NCI-H1092 treated with DMSO at 0.1 percent for 48 hours (cell line): ENCODE measurements around the gene RNF111.
"Not testable (repeated sequence)": the region's sequence is repeated elsewhere in the genome, so short reads cannot be mapped to it uniquely, and the experiment has no call there.

ENCODE experiments used
- DNase-seq: peaks from one replicate; lab custom pipeline; 2025; lab: John Stamatoyannopoulos, UW

The RNF111 gene

DNA sequence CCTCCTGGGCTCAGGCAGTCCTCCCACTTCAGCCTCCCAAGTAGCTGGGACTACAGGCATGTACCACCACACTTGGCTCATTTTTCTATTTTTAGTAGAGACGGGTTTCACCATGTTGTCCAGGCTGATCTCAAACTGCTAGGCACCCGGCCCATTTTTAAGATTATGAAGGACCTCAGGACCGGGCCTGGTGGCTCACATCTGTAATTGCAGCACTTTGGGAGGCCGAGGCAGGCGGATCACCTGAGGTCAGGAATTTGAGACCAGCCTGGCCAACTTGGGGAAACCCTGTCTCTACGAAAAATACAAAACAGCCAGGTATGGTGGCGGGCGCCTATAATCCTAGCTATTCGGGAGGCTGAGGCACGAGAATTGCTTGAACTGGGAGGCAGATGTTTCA, 12.8 kb downstream of the RNF111 start:
- not testable (repeated sequence) for DNase-seq

DNA sequence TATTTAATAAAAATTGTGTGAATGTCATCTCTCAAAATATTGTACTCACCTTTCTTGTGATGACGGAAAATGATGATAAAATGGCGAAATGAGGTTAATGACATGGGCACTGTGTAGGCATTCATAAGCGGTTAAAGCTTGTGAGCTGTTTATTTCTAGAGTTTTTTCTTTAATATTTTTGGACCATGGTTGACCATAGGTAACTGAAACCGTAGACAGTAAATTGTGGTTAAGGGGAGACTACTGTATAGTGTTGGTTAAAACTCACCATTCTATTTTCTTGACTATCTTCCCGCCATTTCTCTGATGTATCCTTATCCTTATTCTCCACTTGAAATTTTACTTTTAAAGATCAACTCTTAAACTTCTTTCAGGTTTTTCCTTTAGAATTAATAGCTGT, 14.5 kb downstream of the RNF111 start:
- no peak for DNase-seq

DNA sequence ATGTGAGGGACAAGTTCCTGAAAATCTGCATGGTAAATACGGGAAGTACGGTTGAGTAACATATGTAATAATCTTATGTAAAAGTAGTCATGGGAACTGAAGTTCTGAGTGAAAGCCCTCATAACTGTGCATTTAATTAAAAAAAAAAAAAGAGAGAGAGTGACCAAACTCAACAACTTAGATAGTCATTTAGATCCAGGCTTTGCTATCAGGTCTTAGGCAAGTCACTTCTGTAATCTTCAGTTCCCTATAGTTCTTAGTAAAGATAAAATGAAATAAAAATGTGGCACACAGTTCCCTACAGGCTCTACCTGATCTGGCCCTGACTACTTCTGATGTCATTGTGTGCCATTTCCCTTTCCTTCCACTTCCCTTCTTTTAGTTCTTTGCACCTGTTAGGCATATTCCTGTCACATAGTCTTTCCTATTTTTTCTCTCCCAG, 15.0 kb downstream of the RNF111 start:
- DNase-seq = no peak

DNA sequence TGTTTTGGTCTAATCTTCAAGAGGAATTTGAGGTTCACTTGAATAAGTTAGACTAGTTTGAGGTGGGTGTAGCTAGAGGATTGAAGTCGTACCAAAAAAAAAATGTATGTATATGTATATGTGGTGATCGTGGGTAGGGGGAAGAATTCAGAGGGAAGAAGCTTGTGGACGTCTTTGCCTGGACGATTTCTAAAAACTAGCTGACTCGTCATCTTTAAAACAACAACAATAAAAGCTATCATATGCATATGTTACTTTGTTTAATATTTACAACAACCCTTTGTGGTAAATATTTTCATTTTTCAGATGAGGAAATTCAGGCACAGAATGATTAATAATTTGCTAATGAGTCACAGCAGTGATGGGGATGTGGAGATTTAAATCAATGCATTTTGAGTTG, 18.1 kb downstream of the RNF111 start:
- DNase-seq = no peak

DNA sequence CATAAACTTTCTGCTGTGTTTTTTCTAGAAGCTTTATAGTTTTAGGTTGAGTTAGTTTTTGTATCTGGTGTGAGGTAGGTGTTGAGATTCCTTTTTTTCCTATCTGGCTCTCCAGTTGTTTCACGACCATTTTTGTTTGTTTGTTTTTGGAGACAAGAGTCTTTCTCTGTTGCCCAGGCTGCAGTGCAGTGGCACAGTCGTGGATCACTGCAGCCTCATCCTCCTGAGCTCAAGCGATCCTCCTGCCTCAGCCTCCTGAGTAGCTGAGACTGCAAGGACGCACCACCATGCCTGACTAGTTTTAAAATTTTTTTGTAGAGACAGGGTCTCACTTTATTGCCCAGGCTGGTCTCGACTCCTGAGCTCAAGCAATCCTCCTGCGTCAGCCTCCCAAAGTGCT, 20.6 kb downstream of the RNF111 start:
- no peak for DNase-seq

DNA sequence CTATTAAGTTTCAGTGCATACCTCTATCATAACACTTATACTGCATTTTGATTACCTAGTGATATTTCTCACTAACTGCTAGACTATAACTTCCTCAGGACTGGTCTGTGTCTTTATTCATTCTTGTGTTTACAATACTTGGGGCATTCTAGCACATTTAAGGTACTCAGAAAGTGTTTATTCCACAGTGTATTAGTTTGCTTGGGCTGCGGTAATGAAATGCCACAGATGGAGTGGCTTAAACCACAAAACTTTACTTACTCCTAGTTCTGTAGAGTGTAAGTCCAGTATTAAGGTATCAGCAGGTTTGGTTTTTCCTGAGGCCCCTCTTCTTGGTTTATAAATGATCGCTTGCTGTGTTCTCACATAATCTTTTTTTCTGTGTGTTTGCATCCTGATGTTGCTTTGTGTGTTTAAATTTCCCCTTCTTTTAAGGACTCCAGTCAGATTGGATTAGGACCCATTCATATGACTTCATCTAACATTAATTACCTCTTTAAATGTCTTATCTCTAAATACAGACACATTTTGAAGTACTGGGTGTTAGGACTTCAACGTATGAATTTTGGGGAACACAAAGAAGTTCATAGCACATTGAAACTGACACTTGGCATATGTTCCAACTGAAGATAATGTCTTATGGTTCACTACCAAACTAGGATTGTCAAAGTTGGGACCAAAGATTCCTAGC, 23.9 kb downstream of the RNF111 start:
- no peak for DNase-seq

DNA sequence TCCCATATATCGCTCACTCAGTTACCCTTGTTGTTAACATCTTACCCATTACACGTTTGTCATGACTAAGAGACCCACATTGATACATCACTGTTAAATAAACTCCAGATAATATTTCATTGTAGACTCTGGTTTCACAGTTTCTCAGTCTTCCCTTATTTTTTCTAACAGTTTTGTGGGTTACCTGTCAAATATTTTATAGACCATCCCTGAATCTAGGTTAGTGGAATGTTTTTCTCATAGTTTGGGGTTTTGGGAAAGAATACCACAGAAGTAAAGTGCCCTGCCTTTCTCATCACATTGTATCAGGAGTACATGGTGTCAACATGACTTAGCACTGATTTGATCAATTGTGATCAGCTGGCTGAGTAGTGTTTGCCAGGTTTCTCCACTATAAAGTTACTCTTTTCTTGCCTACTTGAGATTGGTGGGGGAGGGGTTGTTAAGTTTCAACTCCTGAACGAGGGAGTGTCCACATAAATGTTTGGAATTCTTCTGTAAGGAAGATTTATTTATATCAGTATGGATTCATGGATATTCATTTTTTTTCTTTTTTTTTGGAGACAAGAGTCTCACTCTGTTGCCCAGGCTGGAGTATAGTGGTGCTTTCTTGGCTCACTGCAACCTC, 25.9 kb downstream of the RNF111 start:
- no peak for DNase-seq

DNA sequence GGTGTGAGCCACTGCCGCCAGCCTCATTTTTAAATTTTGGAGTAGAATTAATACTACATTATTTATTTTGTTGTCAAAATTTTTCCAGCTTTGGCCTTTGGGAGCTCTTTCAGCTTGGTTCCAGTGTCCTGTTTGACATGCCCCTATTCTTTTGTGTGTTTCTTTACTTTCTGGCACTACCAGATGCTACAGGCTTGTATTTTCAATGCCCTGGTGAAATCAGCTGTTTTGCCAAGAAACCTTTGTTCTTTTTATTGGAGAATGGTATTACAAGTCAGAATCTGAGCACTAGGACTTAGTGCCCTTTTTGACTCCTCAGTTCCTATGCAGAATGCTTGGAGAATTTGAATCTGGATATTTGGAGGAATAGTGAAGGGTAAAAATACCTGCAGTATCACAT, 26.6 kb downstream of the RNF111 start:
- DNase-seq = no peak

DNA sequence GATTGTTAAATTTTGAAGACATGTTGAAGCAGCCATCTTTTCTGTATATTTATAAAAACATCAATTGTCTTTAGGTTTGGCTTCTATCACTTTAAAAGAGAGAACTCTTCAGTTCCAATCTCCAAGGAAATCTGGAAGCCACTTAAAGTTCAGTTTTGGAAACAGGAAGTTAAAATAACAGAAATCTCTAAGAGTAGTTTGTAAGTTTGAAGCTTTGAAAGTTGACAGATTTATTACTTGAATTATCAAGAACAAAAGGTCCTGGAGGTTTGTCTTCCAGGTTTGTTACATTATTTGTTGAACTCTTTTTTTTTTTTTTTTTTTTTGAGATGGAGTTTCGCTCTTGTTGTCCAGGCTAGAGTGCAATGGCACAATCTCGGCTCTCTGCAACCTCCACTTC, 30.0 kb downstream of the RNF111 start:
- no peak for DNase-seq

DNA sequence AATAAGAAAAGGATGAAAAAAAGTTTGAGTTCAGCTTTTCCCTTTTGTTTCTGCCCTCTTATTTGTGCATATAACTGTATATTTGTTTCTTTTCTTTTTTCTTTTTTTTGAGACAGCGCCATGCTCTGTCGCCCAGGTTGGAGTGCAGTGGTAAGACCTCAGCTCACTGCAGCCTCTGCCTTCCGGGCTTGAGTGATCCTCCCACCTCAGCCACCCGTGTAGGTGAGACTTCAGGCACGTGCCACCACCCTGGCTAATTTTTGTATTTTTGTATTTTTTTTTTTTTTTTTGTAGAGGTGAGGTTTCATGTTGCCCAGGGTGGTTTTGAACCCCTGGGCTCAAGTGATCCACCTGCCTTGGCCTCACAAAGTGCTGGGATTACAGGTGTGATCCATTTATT, 31.4 kb downstream of the RNF111 start:
- DNase-seq = no peak

DNA sequence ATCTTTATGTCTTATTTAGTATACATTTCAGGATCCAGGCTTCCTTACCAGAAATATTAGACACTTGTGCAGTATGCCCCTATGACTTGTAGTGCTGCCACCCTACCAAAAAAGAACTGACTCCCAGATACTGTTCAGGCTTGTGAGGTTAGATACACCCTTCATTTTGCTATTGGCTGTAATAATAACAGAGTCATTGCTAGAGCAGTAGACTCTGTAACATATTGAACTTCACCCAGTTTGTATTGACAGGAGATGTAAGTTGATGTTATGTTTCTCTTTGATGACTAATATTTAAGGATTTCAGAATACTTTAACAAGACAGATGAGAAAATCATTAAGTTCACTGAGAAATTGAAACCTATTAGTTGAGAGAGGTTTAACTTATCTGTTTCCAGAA, 32.9 kb downstream of the RNF111 start:
- no peak for DNase-seq

DNA sequence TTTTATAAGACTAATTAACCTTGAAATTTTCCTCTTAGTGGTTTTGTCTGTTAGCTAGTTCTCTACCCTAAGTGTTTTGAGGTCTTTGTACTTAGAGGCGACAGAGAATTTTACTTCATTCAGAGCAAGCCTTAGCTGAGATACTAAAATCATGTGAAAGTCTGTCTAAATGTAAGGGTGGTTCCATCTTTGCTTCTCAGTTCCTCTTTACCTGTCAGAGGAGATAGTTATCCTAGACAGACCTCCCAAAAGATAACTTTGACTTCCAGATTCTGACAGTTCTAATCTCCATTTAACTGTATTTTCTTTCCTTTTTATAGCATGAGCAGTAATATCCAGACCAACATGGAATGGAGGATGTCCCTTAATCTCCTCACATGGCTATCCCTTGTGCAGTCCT, 34.7 kb downstream of the RNF111 start:
- DNase-seq = no peak

DNA sequence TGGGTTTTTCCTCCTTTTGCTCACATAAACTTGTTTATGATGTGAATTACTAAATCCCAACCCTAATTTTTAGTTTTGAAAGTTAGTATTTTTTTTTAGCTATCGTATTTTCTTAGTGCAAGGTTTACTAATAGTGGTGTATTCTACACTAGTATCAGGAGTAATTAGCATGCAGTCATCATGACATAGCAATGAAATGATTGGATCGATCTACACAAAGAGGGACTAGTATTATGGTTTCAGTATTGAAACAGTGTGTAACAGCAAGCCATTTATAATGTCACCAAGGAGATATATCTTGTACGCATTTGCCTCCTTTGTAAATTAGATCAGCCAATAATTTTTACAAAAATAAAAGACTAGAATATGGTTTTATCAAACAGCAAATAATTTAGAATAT, 38.7 kb downstream of the RNF111 start:
- DNase-seq = no peak

DNA sequence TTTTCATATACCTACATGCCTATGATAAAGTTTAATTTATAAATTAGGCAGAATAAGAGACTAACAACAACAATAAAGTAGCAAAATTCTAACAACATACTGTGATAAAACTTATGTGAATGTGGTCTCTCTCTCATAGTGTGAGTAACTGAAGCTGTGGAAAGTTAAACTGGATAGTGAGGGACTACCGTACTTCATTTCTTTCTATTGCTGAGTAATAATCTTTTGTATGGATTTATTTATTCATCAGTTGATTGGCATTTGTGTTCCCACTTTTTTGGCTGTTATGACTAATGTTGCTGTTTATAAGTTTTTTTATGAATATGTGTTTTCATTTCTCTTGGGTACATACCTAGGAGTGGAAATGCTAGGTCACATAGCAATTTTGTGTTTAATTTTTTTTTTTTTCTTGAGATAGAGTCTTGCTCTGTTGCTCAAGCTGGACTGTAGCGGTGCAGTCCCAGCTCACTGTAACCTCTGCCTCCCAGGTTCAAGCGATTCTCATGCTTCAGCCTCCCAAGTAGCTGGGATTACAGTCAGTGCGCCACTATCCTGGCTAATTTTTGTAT, 41.0 kb downstream of the RNF111 start:
- no peak for DNase-seq

DNA sequence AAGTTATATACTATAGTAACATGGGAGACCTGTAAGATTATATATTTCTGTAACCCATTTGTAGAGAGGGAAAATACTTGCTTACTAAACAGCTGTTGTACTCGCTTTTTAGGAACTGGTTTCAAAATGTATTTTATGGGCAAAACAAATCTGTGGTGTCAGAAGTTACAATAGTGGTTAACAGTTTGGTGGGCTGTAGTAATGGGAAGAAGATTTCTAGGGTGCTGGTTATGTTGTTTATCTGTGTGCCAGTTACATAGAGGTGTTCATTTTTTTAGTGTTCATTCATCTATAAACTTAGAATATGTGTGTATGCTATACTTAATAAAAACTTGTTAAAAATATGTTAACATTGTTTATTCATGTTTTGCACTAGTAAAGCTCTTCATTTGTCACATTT, 42.1 kb downstream of the RNF111 start:
- no peak for DNase-seq

DNA sequence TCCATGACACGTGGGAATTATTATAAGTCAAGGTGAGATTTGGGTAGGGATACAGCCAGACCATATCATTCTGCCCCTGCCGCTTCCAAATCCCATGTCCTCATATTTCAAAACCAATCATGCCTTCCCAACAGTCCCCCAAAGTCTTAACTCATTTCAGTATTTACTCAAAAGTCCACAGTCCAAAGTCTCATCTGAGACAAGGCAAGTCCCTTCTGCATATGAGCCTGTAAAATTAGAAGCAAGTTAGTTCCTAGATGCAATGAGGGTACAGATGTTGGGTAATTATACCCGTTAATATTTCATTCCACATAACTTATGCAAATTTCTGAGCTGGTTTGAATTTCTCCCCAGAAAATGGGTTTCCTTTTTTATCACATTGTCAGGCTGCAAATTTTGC, 47.7 kb downstream of the RNF111 start:
- no peak for DNase-seq

DNA sequence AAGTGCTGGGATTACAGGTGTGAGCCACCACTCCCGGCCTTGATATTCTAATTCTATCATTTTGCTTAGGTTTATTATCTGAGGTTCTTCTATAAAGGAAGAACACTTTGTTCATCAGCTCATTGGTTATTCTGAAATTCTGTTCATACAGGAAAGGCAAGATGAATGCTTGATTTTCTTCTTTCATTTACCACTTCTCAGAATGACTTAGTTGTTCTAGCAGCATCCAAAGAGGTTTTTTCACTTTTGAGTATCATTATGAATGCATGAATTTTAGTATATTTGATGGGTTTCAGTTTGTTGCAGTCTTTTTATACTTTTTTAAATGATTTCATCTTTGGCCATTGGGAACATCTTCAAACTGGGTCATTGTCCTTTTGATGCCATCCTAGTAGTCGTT, 51.8 kb downstream of the RNF111 start:
- DNase-seq = no peak

DNA sequence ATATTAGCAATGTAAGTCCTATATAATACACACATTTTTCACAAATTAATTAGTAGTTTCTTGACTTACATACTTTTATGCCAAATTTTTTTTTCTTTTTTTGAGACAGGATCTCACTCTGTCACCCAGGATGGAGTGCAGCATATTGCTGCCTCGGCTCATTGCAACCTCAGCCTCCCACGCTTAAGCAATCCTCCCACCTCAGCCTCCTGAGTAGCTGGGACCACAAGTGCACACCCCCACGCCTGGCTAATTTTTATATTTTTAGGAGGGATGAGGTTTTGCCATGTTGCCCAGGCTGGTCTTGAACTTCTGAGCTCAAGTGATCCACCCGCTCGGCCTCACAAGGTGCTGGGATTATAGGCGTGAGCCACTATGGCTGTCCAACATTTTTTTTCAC, 54.6 kb downstream of the RNF111 start:
- no peak for DNase-seq

DNA sequence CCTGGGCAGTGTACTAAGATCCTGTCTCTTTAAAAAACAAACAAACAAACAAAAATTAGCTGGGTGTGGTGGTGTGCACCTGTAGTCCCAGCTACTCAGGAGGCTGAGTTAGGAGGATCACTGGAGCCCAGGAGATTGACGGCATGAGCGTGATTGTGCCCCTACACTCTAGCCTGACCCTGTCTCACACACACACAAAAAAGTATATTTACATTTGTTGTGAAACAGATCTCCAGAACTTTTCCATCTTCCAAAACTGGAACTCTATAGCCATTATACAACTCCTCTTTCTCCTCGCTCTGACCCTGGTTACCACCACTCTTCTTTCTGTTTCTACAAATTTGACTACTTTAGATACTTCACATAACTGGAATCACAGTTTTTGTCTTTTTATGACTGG, 61.4 kb downstream of the RNF111 start:
- DNase-seq = no peak

DNA sequence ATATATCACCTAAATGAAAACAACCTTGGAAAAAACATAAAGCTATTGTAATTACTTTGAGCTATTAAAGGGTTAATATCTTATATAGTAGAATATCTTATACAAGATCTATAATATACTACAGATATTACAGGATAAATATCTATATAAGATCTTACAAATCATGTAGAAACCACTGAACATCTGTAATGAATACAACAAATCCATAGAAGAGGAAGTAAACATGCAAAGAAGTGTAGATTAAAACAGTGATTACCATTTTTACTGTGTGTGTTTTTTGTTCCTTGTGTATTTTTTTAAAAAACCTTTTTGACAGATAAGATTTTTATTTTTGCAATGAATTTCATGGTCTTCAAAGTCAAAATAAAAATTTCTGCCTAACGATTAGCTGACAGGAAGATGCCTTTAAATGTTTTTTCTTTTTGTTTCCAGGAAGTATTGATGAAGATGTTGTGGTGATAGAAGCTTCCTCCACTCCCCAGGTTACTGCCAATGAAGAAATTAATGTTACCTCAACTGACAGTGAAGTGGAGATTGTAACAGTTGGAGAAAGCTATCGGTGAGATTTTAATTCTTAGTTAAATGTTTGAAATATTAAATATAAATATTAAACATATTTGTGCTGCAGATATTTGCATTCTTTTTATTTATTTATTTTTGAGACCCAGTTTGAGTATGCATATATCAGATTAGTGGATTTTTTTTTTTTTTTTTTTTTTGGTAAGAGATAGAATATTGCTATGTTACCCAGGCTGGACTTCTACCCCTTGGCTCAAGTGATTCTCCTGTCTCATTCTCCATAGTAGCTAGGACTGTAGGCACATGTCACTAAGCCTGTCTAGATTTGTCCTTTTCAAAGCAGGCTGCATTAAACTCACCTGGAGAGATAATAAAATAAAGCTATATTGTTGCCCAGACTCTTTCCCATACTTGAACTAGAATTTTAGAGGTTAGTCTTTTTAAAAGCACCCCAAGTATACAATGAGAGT, 64.7 kb downstream of the RNF111 start:
- DNase-seq = no peak

DNA sequence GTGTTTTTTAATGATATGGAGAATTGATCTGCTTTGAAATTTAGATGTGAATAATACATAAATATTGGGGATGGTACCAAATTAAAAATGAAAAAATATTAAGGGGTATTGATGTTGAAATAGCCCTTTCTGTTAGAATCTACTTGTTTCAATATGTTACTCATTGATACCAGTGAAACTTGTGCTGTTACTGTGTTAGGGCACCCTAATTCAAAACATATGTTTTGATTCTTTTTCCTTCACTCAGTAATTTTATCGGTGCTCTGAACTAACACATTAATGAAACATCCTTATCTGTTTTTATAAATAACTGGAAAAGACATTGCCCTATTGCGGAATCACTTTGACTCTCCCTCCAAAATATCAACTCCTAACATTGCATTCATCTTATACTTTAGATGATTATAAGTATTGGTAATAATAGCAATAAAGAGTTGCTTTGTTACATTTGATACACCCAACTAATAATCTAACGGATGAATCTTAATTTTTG, 65.5 kb downstream of the RNF111 start:
- no peak for DNase-seq

DNA sequence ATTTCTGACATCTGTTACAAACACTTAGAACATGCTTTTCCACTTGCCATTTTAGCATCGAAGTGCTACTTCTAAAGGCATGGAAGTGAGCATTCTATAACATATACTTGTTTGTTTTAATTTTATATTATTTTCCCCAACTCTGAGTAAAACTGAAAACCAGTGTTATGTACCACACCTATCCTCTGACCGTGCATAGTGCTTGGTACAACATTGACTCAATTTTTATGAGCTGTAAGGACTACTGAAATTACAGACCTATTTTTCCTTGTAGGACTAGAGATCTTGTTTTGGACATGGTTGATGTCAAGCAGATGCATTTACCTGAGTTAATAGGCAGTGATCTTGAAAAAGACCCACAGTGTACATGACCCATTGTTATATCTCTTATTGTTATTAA, 66.0 kb downstream of the RNF111 start:
- no peak for DNase-seq
